Suprapubic skin (tissue), 4 donors: ENCODE data around the gene IQCM.

Experiments
- CTCF ChIP-seq, 2 donors: fragments of 200-600 bp in 1 of 2; fragments of 450-650 bp in 1 of 2; sonication (generic) in 1 of 2; IDR thresholded peaks; one replicate each; pipeline ENCODE4 v1.5.1; 2016 to 2019; ENCODE audit warnings: antibody characterized with exemption in 2 of 2, mild to moderate bottlenecking in 1 of 2, moderate library complexity in 1 of 2
- EP300 ChIP-seq: sonication (generic); formaldehyde crosslinking; IDR thresholded peaks from one replicate; pipeline ENCODE4 v1.6.1; 2017; ENCODE audit warnings: antibody characterized with exemption
- POLR2A ChIP-seq, 2 donors: fragments of 450-650 bp; IDR thresholded peaks; one replicate each; pipeline ENCODE4 v1.6.1; 2017; ENCODE audit warnings: antibody characterized with exemption in 2 of 2, mild to moderate bottlenecking in 2 of 2, moderate library complexity in 2 of 2
- POLR2AphosphoS5 ChIP-seq, 3 donors: sonication (generic); formaldehyde crosslinking; IDR thresholded peaks; one replicate each; pipeline ENCODE4 v1.6.1; 2017; ENCODE audit warnings: antibody characterized with exemption in 3 of 3

- TF ChIP-seq CTCF (IDR thresholded peaks at IDR 0.05) (no peak), POLR2A (IDR thresholded peaks at IDR 0.05) (no peak), POLR2AphosphoS5 (IDR thresholded peaks at IDR 0.05) (no peak), EP300 (no peak)
Observed at GRCh38 chr4:149426461-149426860, 389.2 kb downstream of the IQCM start.
